Posterior vena cava (tissue), 2 donors: Measurements from ENCODE around the gene DNAJC9. TPM values are rescaled to one million over a fixed set of nuclear protein-coding genes. Genes with fewer than 3 reads are reported as not detected.

Experiments
- DNase-seq: peaks from one replicate; pipeline ENCODE4 v3.0.0-alpha.2; 2020; ENCODE audit warnings: low spot score
- intact Hi-C, 2 donors: fragments of 100-400 bp; cut with DNase I; formaldehyde crosslinking; loops; one replicate each; pipeline versions ENCODE4 v1.14.1 to v1.14.2; 2022 to 2023
- total RNA-seq, 2 donors: library from RNA; stranded (reverse); fragmentation: NEBNext Ultra II Directional; extraction: Animal tissue kit (Norgen Biotek cat#: 25700); gene quantifications; one replicate each; pipeline ENCODE4 v1.2.1, GENCODE V29; 2021
- donor health status: DM: yes; HTN: yes; CAD: no.
- donor health status: DM: yes; HTN: yes; CAD: no.

DNAJC9 gene
- total RNA-seq, 2 donors from 2014 or later = 8.7 to 8.9 TPM

DNA sequence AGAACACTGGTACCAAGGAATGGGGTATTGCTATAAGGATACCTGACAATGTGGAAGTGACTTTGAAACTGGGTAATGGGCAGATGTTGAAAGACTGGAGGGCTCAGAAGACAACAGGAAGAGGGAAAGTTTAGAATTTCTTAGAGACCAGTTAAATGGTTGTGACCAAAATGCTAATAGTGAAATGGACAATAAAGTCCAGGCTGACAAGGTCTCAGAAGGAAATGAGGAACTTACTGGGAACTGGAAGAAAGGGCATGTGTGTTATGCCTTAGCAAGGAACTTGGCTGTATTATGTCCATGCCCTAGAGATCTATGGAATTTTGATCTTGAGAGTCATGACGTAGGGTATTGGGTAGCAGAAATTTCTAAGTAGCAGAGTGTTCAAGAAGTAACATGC lies 41.2 kb downstream of the DNAJC9 start:
- intact Hi-C loops = no loop called here
- DNase-seq = no peak

DNA sequence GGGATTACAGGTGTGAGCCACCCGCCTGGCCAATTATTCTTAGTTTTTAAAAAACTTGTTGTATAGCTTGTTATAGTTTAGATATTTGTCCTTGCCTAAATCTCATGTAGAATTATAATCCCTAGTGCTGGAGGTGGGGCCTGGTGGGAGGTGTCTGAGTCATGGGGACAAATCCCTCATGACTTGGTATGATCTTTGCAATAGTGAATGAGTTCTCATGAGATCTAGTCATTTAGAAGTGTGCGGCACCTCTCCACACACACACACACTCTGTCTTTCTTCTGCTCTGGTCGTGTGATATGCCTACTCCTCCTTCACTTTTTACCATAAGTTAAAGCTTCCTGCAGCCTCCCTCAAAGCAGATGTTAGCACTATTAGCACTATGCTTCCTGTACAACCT lies 42.0 kb downstream of the DNAJC9 start:
- DNase-seq = no peak
- intact Hi-C loops = no loop called here

Other genes with a start within 250 kb of the DNAJC9 start
- 10 to 100 TPM; 33.3 to 35.0 TPM for gene P4HA1, start 150.4 kb downstream of the DNAJC9 start, total RNA-seq
- gene NUDT13, start 136.8 kb downstream of the DNAJC9 start, total RNA-seq = 1 to 10 TPM; 2.0 to 2.1 TPM
- 10 to 100 TPM; 22.0 to 23.3 TPM for gene ECD, start 79.2 kb downstream of the DNAJC9 start, total RNA-seq
- 10 to 100 TPM; 18.7 to 21.2 TPM for gene FAM149B1, start 79.1 kb downstream of the DNAJC9 start, total RNA-seq
- gene MRPS16, start 5.4 kb upstream of the DNAJC9 start, total RNA-seq = 10 to 100 TPM; 51.8 to 59.0 TPM
- gene CFAP70, start 111.6 kb upstream of the DNAJC9 start, total RNA-seq = 1 to 10 TPM in 1 of 2 donors, under 1 TPM in 1; 0.76 to 1.6 TPM
- gene ANXA7, start 166.8 kb upstream of the DNAJC9 start, total RNA-seq = 100 to 1,000 TPM; 114 to 131 TPM
- gene MSS51, start 186.3 kb upstream of the DNAJC9 start, total RNA-seq = 1 to 10 TPM; 2.1 to 2.2 TPM
- 10 to 100 TPM; 70.4 to 76.3 TPM for gene PPP3CB, start 248.8 kb upstream of the DNAJC9 start, total RNA-seq